CD4-positive, alpha-beta T cell treated with Interleukin-12 subunit alpha and Interleukin-12 subunit beta, for 1 hour (primary cell): ENCODE results near the gene PEAK1.

Experiments used
- DNase-seq: peaks from one replicate; pipeline ENCODE4 v3.0.0-alpha.2; 2020

Gene PEAK1

GRCh38 chr15:77398927-77399326 is 21.0 kb downstream of the PEAK1 start:
- DNase-seq: no peak

- DNase-seq: no peak
Observed at GRCh38 chr15:77396692-77397091, 23.2 kb downstream of the PEAK1 start.

- no peak for DNase-seq
Observed at GRCh38 chr15:77395013-77395774, 24.7 kb downstream of the PEAK1 start.

- no peak for DNase-seq
Observed at GRCh38 chr15:77393471-77393840, 26.4 kb downstream of the PEAK1 start.

- no peak for DNase-seq
Observed at GRCh38 chr15:77392762-77393470, 27.0 kb downstream of the PEAK1 start.

GRCh38 chr15:77391372-77391951 is 28.4 kb downstream of the PEAK1 start:
- no peak for DNase-seq

- DNase-seq: no peak
Observed at GRCh38 chr15:77387365-77388105, 32.4 kb downstream of the PEAK1 start.

GRCh38 chr15:77386626-77387025 is 33.3 kb downstream of the PEAK1 start:
- no peak for DNase-seq

GRCh38 chr15:77384589-77385359 is 35.1 kb downstream of the PEAK1 start:
- no peak for DNase-seq

GRCh38 chr15:77384086-77384485 is 35.8 kb downstream of the PEAK1 start:
- DNase-seq: no peak

- no peak for DNase-seq
Observed at GRCh38 chr15:77380033-77380432, 39.9 kb downstream of the PEAK1 start.

- no peak for DNase-seq
Observed at GRCh38 chr15:77376770-77377169, 43.1 kb downstream of the PEAK1 start.

- no peak for DNase-seq
Observed at GRCh38 chr15:77375133-77375532, 44.8 kb downstream of the PEAK1 start.

- DNase-seq: no peak
Observed at GRCh38 chr15:77373441-77373840, 46.5 kb downstream of the PEAK1 start.

GRCh38 chr15:77371850-77372563 is 47.9 kb downstream of the PEAK1 start:
- DNase-seq: no peak

GRCh38 chr15:77370580-77370979 is 49.3 kb downstream of the PEAK1 start:
- DNase-seq: no peak

GRCh38 chr15:77369168-77369567 is 50.7 kb downstream of the PEAK1 start:
- DNase-seq: no peak

- no peak for DNase-seq
Observed at GRCh38 chr15:77367631-77368030, 52.3 kb downstream of the PEAK1 start.

GRCh38 chr15:77361456-77361855 is 58.4 kb downstream of the PEAK1 start:
- DNase-seq: no peak

GRCh38 chr15:77358545-77359240 is 61.2 kb downstream of the PEAK1 start:
- no peak for DNase-seq

- DNase-seq: no peak
Observed at GRCh38 chr15:77356305-77356704, 63.6 kb downstream of the PEAK1 start.
